ENCODE measurements around the gene HSF4.

The HSF4 gene

DNA sequence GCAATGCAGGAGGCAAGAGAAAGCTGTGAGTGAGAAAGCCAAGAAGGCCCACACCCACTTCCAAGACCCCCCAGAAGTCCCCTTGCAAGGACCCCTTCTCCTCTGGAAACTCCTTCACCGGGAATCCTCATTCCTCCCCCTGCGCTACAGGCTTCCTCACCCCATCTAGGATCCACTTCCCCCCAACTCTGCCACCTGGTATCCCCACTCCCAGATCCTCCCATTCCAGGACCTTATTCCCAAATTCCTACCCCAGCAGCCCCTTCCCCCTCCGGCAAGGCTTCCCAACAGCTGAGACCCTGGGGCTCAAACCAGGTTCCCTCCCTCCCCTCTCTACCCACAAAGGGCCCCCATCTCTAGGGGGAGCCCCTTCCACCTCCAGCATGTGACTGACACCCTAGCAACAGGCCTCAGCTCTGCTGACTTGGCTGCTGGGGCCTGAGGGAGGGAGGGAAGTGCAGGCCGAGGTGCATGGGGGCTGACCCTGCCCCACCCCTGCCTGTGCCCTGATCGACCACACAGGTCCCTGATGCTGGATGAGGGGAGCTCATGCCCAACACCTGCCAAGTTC lies 2.1 kb downstream of the HSF4 start:
- DNase-seq, result no peak

DNA sequence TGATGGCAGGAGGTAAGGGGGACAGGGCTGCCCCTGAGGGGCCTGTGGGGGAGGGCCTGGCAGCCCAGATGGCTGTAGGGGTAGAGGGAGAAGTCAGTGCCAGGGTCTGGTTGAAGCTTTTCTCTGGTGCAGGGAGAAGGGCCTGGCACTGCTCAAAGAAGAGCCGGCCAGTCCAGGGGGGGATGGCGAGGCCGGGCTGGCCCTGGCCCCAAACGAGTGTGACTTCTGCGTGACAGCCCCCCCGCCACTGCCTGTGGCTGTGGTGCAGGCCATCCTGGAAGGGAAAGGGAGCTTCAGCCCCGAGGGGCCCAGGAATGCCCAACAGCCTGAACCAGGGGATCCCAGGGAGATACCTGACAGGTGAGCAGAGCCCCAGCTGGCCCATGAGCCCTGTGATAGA lies 3.0 kb downstream of the HSF4 start:
- no peak for DNase-seq

DNA sequence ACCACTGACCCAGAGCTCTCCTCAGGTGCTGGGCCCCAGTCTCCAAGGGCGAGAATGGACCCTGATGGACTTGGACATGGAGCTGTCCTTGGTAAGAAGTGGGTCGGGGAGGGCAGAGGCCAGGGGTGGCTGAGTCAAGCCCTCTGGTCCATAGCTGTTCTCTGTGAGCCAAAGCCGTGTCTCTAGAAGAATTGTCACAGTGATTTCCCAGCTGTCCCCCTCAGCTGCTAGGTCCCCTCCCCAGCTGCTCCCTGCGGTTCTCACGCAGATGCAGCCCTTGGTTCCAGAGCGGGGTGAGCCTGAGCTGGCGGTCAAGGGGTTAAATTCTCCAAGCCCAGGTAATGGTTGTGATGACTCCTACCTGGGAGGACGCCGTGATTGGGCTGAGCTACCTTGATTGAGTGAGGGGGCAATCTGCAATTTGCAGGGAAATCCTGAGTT lies 4.5 kb downstream of the HSF4 start:
- no peak for DNase-seq

DNA sequence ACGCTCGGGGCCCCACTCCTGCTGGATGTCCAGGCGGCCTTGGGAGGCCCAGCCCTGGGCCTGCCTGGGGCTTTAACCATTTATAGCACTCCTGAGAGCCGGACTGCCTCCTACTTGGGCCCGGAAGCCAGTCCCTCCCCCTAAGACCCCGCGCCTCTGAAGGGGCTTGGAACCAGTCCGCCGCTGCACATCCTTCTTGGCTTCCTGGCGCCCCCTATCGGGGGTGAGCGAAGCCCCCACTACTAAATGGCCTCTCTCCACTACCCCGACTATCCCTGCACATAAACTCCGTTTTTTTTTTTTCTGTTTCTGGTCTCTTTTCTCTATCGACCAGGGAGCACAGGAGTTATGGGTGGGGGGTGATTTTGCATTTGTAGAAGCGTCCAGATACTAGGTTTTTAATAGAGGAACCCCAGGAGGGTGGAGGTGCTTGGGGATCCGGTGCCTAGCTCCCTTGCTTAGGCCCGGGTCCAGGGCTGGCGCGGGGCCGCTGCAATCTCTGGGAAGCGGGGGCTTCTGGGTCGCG lies 5.2 kb downstream of the HSF4 start:
- peak; percentile 20 for DNase-seq

DNA sequence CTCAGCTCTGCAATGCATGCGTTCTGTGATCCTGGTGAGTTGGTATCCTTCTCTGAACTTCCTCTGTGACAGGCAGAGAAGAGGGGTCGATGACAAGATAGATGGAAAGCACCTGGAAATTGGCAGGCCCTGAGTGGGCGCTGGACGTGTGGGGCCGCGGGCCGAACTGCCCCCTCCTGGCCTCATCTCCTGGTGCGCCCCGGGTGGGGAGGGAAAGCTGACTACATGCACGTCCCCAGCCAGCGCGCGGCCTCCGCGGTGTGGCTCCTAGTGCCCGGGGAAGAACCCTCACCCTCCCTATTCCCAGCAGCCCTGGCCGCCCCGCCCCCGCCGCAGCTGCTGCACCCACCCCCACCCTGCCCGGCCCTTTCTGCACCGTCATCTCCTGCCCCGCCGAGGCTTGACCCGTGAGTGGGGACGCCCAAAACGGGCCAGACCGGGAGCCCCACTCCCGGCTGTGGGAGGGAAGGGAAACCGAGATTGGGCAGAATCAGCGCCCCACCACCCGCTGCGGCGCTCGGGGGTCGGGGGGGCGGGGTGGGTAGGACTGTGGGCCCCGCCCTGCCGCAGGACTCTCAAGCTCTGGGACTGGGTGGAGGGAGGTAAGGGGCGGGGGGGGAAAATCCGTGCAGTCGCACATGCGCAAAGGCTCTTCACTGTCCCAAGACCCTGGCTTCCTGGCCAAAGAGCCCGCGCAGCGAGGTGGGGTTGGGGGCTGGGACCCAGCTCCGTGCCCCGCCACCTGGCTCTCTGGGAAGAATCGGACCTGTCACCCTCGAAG lies 5.8 kb downstream of the HSF4 start, which contains the start of gene NOL3:
Gene NOL3, plus strand, starts transcription at position 371 of the 781 bp plus-strand sequence.
- DNase-seq, result peak; percentile 78

DNA sequence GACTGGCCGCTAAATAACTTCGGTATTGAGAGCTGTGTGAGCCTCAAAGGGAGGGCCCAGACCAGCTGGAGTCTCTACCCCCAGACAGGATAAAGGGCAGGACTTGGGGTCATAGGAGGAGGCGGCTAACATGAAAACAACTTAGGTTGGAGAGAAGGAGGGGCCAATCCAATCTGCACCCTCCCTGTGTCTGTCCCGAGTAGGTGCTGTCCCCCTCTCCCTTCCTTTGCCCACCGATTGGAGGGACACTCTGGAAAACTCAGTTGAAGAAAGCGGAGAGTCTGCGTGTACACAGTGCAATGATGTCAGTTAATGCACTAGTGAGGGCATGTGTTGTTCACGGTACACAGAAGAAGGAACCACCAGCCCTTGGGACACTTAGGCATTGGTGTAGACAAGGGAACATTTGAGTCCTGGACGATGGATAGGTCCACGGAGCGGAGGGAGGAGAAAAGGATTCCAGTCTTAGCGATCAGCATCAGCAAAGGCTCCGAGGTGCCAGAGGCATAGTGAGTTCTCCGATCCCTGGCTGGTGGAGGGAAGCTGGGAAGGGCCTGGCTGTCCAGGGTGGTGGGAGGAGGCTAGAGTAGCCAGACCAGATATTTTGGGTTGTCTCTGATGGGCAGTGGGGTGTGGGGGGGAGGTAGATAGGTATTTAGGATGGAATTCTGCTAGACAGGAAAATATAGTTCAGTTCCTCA lies 6.6 kb downstream of the HSF4 start:
- no peak for DNase-seq

DNA sequence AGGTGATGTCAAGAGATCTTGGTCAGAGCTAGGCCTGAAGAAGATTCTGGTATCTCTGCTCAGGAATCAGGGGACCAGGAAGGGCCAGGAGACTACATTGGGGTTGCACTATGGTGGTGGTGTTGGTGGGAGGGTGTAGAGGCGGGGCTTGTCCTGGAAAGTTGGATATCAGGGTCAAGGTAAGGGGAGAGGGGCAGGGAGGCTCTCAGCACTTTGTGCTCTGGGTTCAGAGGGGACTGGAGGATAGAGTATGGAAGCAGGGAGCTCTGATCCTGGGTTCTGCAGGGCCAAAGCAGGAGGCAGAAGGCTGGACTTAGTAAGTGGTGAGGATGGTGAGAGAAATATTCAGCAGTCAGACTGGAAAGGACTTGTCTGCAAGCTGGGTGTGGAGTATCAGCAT lies 8.8 kb downstream of the HSF4 start:
- no peak for DNase-seq

DNA sequence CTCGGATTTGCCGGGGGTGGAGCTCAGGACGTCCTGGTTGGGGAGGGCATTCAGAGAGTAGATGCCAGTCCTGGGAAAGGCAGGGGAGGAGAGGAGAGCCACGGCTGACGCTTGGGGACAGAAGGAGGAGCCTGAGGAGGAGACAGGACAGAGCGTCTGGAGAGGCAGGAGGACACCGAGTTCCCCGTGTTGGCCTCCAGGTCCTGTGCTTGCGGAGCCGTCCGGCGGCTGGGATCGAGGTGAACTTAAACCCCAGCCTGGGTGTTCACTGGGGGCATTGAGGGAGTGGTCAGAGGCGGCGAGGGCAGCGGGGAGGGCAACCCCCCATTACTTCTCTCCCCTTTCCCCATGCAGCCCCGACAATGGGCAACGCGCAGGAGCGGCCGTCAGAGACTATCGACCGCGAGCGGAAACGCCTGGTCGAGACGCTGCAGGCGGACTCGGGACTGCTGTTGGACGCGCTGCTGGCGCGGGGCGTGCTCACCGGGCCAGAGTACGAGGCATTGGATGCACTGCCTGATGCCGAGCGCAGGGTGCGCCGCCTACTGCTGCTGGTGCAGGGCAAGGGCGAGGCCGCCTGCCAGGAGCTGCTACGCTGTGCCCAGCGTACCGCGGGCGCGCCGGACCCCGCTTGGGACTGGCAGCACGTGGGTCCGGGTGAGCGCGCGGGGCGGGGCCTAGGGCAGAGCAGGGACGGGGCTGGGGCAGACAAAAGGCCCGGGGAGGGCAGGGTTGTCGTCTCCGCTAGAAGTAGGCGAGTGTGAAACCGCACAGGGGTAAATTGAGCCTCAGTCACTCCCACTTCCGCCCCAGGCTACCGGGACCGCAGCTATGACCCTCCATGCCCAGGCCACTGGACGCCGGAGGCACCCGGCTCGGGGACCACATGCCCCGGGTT lies 9.5 kb downstream of the HSF4 start:
- DNase-seq, result peak; percentile 88

DNA sequence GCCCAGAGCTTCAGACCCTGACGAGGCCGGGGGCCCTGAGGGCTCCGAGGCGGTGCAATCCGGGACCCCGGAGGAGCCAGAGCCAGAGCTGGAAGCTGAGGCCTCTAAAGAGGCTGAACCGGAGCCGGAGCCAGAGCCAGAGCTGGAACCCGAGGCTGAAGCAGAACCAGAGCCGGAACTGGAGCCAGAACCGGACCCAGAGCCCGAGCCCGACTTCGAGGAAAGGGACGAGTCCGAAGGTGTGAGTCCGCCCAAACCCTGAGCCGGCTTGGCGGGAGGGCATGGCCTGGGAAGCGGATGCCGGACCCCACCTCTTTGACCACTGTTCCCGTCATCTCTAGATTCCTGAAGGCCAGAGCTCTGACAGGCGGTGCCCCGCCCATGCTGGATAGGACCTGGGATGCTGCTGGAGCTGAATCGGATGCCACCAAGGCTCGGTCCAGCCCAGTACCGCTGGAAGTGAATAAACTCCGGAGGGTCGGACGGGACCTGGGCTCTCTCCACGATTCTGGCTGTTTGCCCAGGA lies 10.2 kb downstream of the HSF4 start:
- no peak for DNase-seq

DNA sequence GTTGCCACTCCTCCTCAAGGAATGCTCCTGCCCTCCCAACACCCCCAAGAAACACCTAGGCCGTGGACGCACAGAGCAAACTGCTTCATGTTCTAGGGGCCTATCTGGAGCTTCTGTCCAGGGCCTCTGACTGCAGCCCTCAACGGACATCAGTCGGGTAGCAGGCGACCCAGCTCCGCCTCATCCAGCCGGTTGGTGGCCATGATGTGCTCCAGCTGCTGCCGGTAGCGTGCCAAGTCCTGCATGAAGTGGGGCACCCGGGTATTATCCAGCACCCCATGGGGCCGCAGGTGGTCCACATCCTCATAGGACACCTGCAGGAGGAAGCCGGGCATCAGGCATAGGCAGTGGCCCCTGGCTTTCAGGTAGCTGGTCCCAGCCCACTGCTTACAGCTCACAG lies 12.1 kb downstream of the HSF4 start:
- DNase-seq, result no peak

DNA sequence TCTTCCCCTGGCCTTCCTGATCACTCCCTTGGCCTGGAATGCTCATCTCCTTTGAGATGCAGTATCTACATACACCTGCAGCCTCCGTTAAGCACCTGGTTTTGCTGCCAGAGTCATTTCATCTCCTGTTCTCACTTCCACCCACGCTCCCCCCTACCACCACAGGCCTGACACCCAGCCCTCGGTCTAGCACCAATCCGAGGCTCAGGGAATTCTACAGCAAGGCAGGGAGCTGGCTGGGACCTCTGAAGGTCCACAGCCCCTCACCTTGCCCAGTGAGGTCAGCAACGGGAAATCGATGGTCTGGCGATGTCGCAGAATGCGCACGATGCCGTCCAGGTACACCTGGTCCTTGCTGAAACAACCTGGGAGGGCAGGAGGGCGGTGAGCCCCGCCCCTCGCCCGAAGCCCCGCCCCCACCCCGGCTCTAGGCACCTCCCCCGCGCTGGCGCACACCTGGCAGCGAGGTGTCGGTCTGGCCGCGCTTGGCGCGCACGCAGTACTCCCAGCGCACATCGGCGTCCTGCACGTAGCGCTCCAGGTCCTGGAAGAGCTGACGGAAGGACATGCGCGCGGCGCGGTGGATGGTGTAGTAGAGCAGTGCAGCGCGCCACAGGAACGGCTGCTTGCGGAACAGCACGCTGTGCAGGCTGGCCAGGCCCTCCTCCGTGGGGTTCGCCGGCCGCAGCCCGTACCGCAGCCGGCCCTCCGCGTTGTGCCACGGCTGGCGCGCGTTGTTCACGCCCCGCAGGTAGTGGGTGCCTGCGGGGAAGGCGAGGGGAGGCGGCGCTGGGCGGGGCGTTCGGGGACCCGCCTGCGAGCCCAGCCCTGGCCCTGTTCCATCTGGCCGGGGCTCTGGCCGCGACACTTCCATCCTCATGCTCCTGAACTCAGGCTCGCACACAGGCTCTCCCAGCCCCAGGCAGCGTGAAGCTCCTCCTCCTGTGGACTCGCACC lies 13.5 kb downstream of the HSF4 start:
- peak; percentile 93 for DNase-seq

DNA sequence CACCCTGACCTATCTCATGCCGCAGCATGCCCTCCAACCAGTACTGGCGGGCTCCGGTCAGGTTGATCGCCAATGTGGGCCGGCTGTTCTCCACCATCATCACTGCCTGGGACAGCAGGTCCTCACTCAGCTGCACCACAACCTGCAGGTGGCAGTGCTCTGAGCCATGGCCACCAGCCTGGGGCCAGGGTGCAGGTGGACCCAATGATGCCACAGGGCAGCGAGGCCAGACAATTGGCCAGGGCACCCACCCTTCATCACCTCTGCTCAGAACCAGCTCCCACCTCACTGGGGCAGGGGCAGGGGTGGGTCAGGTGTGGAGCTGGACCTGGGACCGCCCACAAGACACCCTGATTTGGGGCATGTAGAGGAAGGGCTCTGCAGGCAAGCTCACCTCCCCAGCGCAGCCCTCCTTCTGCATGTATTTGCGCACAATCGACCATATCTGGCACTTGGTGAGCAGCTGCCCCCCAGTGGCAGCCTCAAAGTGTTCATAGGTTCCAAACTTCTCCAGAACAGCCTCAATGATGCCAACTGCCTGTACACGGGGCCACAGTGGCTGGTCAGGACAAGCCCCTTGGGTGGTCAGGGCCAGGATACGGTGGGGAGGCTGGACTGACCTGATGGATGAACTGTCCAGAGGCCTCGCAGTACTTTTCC lies 15.0 kb downstream of the HSF4 start:
- no peak for DNase-seq

DNA sequence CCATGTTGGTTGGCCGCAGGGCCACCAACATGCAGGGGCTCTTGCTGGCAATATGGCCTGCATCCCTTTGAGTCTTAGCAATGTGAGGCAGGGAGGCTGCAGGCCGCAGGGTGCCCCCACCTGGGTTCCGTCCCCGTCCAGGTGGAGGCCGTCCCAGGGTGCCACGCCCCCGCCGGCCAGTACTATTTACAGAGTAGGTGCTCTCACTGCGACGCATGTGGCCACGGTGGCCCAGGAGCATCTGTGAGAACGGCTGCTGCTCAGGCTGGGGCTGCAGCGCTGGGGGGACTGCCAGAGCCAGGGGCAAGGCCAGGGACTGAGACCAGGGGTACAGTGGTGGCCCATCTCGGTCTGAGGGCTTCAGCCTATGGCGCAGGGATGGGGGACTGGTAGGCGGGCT lies 15.6 kb downstream of the HSF4 start:
- no peak for DNase-seq

DNA sequence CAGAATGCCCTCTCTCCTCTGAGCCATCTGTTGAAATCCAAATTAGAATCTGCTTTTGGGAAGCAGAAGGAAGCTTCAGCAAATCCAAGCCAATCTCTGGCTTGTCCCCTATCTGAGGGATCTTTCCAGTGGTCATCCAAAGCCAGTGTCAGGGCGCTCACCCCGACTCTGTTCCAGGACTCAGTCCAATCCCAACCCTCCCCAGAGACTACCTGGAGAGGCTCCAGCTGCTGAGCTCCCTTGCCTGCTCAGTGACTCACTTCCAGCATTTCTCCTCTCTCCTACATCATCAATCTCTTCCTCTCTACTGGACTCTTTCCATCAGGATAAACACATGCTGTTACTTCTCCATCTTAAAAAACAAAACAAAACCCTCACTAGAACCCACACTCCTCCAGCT lies 16.8 kb downstream of the HSF4 start:
- DNase-seq, result no peak

DNA sequence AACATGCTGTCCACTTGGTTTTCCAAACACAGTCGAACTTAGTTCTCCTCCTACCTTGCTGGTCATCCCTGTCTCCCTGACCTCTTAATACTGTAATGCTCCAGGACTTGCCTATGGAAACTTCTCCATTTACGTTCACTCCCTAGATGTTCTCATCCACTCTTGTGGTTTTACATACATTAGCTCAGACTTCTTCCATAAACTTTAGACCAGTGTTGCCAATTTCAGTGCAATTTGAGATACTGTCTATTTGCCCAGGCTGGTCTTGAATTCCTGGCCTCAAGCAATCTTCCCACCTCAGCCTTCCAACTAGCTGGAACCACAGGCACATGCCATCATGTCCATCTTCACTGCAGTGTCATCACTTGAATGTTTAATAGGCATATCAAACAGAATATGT lies 17.7 kb downstream of the HSF4 start:
- DNase-seq, result no peak

DNA sequence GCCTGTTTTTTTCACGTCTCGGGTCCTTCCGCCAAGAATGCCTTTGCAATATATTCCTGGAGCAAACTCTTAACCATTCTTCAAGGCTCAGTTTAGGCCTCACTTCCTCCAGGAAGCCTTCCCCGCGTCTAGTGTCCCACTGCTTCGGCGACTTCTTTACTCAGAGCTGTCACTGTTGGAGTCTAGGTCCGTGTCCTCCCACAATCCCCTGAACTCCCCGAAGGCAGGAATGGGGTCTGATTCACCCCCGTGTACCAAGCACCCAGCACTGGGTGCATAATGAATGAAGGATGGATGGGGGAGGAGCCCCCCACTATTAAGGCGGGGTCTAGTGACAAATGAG lies 18.7 kb downstream of the HSF4 start:
- no peak for DNase-seq

DNA sequence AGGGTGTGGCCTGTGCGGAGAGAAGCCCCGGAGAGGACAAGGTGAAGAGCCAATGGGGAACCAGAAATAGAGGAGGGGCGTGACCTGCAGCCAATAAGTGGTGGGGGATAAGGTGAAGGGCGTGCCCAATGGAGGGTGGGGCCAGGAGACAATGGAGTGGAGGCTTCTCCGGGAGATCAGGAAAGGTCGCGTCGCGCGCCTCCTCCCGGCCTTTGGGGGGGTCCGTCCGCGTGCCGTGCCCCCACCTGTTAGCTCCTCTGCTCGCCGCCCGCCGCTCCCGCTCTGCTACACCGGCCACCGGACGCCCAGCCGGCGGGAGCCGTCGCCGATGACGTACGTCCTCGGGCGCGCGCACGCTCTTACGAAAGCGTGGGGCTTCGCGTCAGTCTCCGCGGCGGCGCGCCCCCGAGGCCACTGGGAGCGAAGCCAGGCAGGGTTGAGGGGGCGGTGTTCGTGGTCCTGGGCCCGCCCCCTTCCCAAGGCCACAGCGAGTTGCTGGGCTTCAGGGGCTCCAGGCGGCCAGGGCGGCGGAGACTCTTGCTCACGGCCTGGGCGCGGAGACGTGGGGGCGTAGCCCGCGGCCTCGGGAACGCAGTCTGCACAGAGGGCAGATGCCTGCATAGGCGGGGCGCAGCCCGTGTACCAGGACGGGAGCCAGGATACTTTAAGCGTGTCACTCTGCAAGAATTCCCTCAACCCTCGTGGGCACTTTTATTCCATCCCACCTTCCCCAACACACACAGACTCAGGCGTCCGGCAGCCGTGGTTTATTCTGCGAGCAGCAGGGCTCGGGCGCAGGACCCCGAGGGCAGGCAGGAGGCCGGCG lies 19.3 kb downstream of the HSF4 start, which contains the start of gene MATCAP1:
Gene MATCAP1, minus strand, starts transcription at position 337 of the 826 bp plus-strand sequence. CDS start 3,353 bp downstream, outside the sequence.
- peak; percentile 96 for DNase-seq

DNA sequence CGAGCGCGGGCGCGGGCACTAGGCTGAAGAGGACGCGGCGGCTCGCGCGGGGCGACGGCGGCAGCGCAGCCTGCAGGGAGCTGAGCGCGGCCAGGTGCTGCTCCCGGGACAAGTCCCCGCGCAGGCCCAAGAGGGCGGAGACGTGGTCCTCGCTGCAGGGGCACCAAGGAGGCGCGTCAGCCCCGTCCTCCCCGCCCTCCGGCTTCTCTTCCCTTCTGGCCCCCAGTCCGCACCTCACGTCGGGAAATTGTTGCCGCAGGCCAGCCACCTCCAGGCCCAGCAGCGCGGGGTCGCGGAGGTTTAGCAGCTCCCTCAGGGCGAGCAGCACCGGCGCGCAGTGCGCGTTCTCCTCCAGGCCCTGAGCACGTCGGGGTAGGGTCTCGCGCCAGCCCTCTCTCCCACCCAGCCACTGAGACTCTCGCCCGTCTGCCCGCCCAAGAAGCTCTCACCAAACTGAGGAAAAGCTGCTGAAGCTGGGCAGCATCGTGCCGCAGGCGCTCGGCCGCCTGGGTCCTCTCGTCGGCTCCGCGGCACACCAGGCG lies 20.0 kb downstream of the HSF4 start:
- no peak for DNase-seq

DNA sequence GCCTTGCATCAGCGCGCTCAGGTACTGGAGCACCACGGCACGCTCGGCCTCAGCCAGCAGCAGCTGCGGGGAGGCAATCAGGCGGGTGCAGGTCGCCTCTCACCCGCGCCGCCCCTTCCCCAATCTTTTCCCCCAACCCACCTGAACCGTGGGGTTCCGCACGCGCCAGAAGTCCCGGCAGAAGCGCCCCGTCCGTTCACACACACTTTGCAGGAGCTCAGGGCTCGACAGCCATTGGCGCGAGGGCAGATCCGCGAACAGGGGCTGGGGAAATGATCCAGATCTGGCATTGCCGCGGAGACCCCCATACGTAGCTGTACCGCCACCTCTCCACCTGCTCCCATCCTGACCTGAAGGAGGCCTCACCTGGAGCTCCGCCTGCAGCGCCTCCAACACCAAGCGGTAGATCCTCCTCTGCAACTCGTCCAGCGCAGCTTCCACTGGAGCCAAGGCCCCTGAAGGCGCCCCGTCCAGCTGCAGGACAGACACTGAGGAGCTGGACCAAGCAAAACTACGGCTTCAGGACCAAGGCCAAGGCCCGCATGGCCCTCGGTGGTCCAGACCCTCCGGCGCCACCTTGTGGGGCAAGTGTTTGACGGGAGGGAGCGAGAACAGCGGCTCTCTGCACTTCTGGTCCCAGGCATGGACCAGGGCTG lies 20.6 kb downstream of the HSF4 start:
- DNase-seq, result peak; percentile 70

All from DMS153 (cell line).